Measurements from ENCODE around the gene LRRC75A. TPM values are rescaled to one million over a fixed set of nuclear protein-coding genes. Genes with fewer than 3 reads are reported as not detected.

LRRC75A gene
- total and polyA plus RNA-seq, 2 of the 13 experiments (the other 11 are each of a cell fraction or from before 2014, with no cell fraction given): 0.03 TPM; not detected in 1

DNA sequence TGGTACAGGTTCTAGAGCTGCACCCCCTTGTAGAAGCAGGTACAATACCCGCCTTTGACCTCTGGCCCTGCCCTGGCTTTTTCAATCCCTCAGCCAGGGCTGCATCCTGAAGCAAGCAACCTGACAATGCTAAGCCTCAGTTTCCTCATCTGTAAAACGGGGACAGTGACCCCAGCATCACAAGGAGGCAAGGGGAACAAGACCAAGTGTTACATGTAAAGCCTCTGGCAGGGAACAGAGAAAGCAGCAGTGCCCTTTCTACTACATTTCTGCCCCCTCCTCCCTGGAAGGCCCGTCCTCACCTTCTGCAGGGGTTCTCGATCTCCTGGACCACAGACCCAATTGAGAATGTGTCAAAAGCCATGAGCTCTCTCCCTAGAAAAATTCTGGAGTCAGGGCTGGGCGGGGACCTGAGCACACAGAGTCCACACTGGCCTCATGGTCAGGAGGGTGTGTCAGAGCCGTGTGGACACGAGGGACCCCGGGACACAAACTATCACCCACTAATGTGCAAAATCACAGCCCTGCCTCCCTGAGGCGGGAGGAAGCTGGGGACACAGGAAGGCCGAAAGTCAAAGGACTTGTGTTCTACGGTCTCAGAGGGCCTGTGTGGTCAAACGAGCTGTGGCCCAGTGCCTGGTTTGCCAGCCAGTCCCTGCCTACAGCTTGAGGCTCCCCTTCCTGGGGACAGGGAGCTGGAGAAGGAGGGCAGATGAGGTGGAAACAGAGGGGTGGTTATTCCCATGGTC, 27.5 kb downstream of the LRRC75A start:
- H3K9me3 ChIP-seq (ENCODE audit: low read length): no peaks in the 10 kb centered on the region
- H3K4me2 ChIP-seq (ENCODE audit: low read depth, low read length): no peak overlapping the region
- DNase-seq (ENCODE audit: low spot score) (no peak), ATAC-seq (no peak), FAIRE-seq (no peak)
- H3K4me3 ChIP-seq (replicated peaks in 1 of 3; ENCODE audit: insufficient read depth in 1 of 3, low read depth in 2 of 3, low read length in 3 of 3): no peak overlapping the region
- no peak overlapping the region for H3K9ac ChIP-seq (ENCODE audit: insufficient read depth, low read depth, low read length)
- H3K4me1 ChIP-seq (ENCODE audit: insufficient read depth, low read length): peaks cover 95% of the 10 kb centered on the region
- no peaks in the 10 kb centered on the region for H3K79me2 ChIP-seq (ENCODE audit: insufficient read depth, low read length)
- no peak overlapping the region for H3K27ac ChIP-seq (ENCODE audit: extremely low read length, insufficient read depth, low read length)
- H3K36me3 ChIP-seq (replicated peaks in 1 of 2; ENCODE audit: control insufficient read depth in 1 of 2, insufficient read depth in 2 of 2, low read length in 2 of 2): no peaks in the 10 kb centered on the region
- CTCF ChIA-PET (ENCODE audit: low intra/inter-chr PET ratio, low total read pairs): no interaction called here
- intact Hi-C loops (cut with micrococcal nuclease; ENCODE audit: unreplicated experiment) (loop anchor here (5.0 kb wide), 1 partner anchor 58 kb away; no protein-coding TSS in a partner anchor), in situ Hi-C loops (cut with HindIII; ENCODE audit: extremely low pct_ligation_motif_present, low pct_unique_long_range_greater_than_20kb) (no loop called here)
- H3K27me3 ChIP-seq (ENCODE audit: control insufficient read depth in 1 of 2, insufficient read depth in 2 of 2, low read length in 2 of 2): peaks cover under 1 to 3% of the 10 kb centered on the region in 2 experiments; a peak in 2 of 5 replicates
- peaks cover 2% of the 10 kb centered on the region; the same call in 1 of the 2 replicates for H4K20me1 ChIP-seq (ENCODE audit: insufficient read depth, low read length)
- TF ChIP-seq TCF7L2 (IDR thresholded peaks at IDR 0.05; ENCODE audit: low read depth, low read length): no peak
- no peak for TF ChIP-seq MTF2 (CRISPR knock-in tag; IDR thresholded peaks at IDR 0.05; ENCODE audit: borderline replicate concordance)
- no peak for TF ChIP-seq SIN3A (IDR thresholded peaks at IDR 0.05; ENCODE audit: borderline replicate concordance, low read depth, low read length)
- TF ChIP-seq, protein P1, sequence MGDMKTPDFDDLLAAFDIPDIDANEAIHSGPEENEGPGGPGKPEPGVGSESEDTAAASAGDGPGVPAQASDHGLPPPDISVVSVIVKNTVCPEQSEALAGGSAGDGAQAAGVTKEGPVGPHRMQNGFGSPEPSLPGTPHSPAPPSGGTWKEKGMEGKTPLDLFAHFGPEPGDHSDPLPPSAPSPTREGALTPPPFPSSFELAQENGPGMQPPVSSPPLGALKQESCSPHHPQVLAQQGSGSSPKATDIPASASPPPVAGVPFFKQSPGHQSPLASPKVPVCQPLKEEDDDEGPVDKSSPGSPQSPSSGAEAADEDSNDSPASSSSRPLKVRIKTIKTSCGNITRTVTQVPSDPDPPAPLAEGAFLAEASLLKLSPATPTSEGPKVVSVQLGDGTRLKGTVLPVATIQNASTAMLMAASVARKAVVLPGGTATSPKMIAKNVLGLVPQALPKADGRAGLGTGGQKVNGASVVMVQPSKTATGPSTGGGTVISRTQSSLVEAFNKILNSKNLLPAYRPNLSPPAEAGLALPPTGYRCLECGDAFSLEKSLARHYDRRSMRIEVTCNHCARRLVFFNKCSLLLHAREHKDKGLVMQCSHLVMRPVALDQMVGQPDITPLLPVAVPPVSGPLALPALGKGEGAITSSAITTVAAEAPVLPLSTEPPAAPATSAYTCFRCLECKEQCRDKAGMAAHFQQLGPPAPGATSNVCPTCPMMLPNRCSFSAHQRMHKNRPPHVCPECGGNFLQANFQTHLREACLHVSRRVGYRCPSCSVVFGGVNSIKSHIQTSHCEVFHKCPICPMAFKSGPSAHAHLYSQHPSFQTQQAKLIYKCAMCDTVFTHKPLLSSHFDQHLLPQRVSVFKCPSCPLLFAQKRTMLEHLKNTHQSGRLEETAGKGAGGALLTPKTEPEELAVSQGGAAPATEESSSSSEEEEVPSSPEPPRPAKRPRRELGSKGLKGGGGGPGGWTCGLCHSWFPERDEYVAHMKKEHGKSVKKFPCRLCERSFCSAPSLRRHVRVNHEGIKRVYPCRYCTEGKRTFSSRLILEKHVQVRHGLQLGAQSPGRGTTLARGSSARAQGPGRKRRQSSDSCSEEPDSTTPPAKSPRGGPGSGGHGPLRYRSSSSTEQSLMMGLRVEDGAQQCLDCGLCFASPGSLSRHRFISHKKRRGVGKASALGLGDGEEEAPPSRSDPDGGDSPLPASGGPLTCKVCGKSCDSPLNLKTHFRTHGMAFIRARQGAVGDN (CRISPR knock-in tag; IDR thresholded peaks at IDR 0.05): peak; percentile 39
- no peak for TF ChIP-seq TFAP4 (IDR thresholded peaks at IDR 0.05; ENCODE audit: borderline replicate concordance, low read depth)
- no peak for TF ChIP-seq HNRNPLL (IDR thresholded peaks at IDR 0.05; ENCODE audit: low read depth, low read length, poor library complexity, severe bottlenecking)
- TF ChIP-seq ZNF629 (CRISPR knock-in tag; conservative IDR thresholded peaks at IDR 0.05): peak; percentile 84
- POLR2A ChIA-PET: interaction anchor here (1.4 to 1.7 kb wide), 2 partner anchors 26 kb away, joined by 4 to 6 read pairs; no protein-coding TSS in a partner anchor
- BruUV-seq (replicated peaks): no TSS peak
- WGBS (ENCODE audit: low lambda C conversion rate): 62% methylated on average over 7 of the region's 12 CpGs
- no peak overlapping the region for H2AFZ ChIP-seq (ENCODE audit: low read length)
